Immature natural killer cell (primary cell): ENCODE data around the gene GNB1. TPM values are rescaled to one million over a fixed set of nuclear protein-coding genes. Genes with fewer than 3 reads are reported as not detected.

Experiments
- DNase-seq, 3 donors: peaks; one replicate each; pipeline ENCODE4 v3.0.0; 2022; ENCODE audit warnings: mixed read lengths in 1 of 3
- H3K27ac Mint-ChIP-seq, 6 donors: one replicate each; pipeline ENCODE4 v1.8.0; 2020; ENCODE audit warnings: mixed read lengths in 6 of 6, mild to moderate bottlenecking in 5 of 6, inconsistent platforms in 4 of 6, moderate library complexity in 3 of 6
- H3K27me3 Mint-ChIP-seq, 3 donors: one replicate each; pipeline ENCODE4 v1.8.0; 2020 to 2021; ENCODE audit warnings: low read depth in 3 of 3, mild to moderate bottlenecking in 3 of 3, mixed read lengths in 3 of 3, moderate library complexity in 3 of 3, inconsistent platforms in 1 of 3
- H3K36me3 Mint-ChIP-seq, 3 donors: one replicate each; pipeline ENCODE4 v1.8.0; 2020; ENCODE audit warnings: mixed read lengths in 3 of 3, inconsistent platforms in 2 of 3, mild to moderate bottlenecking in 2 of 3
- H3K4me1 Mint-ChIP-seq, 2 donors: one replicate each; pipeline ENCODE4 v1.8.0; 2020; ENCODE audit warnings: inconsistent platforms in 2 of 2, mild to moderate bottlenecking in 2 of 2, mixed read lengths in 2 of 2, moderate library complexity in 1 of 2
- H3K4me3 Mint-ChIP-seq, 5 donors: one replicate each; pipeline ENCODE4 v1.8.0; 2020; ENCODE audit warnings: mild to moderate bottlenecking in 5 of 5, mixed read lengths in 5 of 5, inconsistent platforms in 3 of 5, moderate library complexity in 3 of 5
- H3K9me3 Mint-ChIP-seq, 6 donors: one replicate each; pipeline ENCODE4 v1.8.0; 2020; ENCODE audit warnings: mild to moderate bottlenecking in 6 of 6, mixed read lengths in 6 of 6, inconsistent platforms in 4 of 6, moderate library complexity in 3 of 6
- polyA plus RNA-seq, 3 donors: library from polyadenylated mRNA; unstranded; fragments of 300-500 nt; fragmentation: Illumina TruSeq; gene quantifications; one replicate each; pipeline ENCODE4 v1.2.3, GENCODE V29; 2021

The GNB1 gene
- polyA plus RNA-seq, 3 donors from 2014 or later: 53.4 to 111 (median 98.7) TPM

DNA sequence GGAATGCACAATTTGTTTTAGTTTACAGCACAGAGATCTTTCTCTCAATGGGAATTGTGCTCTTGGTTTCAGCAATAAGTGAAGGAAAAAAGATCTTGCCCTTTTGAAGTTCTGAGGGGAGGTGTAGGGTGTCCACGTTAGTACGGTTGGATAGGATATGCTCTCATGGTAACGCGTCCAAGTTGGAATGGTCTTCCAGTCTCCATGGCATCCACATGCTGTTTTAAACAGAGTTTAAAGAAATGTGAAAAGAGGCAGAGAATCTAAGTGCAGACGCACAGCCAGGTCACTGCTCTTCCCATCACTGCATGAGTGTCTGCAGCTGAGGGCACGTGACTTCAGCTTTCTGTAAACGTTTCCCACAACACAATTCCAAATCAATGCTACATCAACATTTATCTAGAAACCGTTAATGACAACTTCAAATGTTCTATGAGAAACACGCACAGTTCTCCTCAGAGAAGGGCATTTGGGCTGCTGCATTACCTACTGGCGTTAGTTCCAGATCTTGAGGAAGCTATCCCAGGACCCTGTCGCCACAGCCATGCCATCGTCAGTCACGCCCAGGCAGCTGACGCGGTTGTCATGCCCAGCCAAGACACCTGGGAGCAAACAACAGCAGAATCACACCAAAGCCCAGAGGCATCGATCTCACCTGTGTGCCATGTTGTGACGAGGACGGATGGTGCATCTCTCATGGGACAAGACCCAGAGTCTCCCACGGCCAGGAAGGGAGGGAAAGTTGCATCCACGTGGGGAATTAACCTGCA lies 103.9 kb downstream of the GNB1 start:
- H3K4me1 Mint-ChIP-seq: peaks cover 16 to 17% of the 10 kb centered on the region in 2 donors
- no peak for DNase-seq
- H3K27ac Mint-ChIP-seq: peak overlapping the region in 4 of 6 donors; percentile 4 to 57 (median 36)
- no peak overlapping the region for H3K4me3 Mint-ChIP-seq
- H3K27me3 Mint-ChIP-seq: peaks cover 0 to 9% (median 8%) of the 10 kb centered on the region in 3 donors
- no peaks in the 10 kb centered on the region for H3K9me3 Mint-ChIP-seq
- peaks cover 18 to 38% (median 19%) of the 10 kb centered on the region in 3 donors for H3K36me3 Mint-ChIP-seq

DNA sequence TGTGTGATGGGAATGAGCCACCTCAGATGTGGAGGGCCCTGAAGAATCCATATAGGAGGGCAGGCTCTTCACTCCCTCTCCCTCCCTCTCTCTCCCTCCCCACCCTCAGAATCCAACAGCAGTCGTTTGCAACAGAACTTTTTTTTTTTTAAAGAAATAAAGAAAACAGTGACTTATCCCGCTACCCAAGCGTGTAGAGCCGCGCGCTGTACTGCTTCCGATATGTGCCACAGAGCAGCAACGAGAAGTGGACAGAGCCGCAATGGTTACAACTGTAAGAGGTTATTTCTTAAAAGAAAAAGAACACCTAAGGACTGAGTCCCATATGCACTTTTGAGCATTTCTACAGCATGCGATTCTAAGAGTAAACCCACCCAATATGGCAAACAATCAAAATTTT lies 105.2 kb downstream of the GNB1 start:
- H3K4me3 Mint-ChIP-seq: no peak overlapping the region
- H3K36me3 Mint-ChIP-seq: peaks cover 17 to 31% (median 19%) of the 10 kb centered on the region in 3 donors
- peaks cover 27 to 30% of the 10 kb centered on the region in 2 donors for H3K4me1 Mint-ChIP-seq
- DNase-seq: no peak
- H3K27me3 Mint-ChIP-seq: peaks cover 0 to 9% (median 8%) of the 10 kb centered on the region in 3 donors
- H3K9me3 Mint-ChIP-seq: no peaks in the 10 kb centered on the region
- peak overlapping the region in 2 of 6 donors; percentile 46 to 55 for H3K27ac Mint-ChIP-seq

DNA sequence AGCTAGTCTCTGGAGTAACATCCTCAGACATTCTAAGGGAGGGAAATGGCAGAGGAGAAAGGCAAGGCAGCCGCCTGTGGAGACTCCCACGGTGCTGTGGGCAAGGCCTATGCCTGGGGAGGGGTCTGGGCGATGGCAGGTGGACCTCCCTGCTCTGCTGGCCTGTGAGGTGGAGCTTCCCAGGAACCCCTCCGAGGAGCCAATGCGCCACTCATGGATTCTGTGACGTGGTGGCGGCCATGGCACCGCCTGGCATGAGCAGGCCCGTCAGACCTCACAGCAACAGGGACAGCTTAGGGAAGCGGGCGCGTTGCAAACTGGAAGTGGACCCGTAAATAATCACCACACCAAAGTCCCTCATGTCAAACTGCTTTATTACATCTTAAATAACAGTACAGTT lies 106.0 kb downstream of the GNB1 start:
- no peak overlapping the region for H3K4me3 Mint-ChIP-seq
- peaks cover 3 to 13% (median 13%) of the 10 kb centered on the region in 3 donors for H3K27me3 Mint-ChIP-seq
- H3K36me3 Mint-ChIP-seq: peaks cover 17 to 27% (median 19%) of the 10 kb centered on the region in 3 donors
- no peaks in the 10 kb centered on the region for H3K9me3 Mint-ChIP-seq
- peaks cover 33 to 37% of the 10 kb centered on the region in 2 donors for H3K4me1 Mint-ChIP-seq
- no peak for DNase-seq
- peak overlapping the region in 5 of 6 donors; percentile 7 to 73 (median 46) for H3K27ac Mint-ChIP-seq

DNA sequence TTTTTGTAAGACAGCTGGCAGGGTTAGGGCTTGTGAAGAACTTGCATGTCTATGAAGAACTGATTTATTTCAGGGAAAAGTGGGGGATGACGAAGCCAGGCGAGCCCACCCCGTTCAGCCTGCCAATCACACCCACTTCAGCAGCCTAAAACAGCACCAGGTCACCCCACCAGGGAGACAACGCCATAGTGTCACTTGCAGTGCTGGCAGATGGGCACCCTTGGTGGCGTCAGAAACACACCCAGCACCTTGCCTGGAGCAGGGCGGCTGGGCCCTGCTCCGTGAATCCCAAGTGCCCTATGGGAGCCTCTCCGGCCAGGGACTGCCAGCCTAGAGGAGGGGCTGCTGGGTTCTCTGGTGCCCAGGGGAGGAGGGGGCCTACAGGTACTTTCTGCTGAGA lies 107.6 kb downstream of the GNB1 start:
- H3K9me3 Mint-ChIP-seq: no peaks in the 10 kb centered on the region
- H3K4me3 Mint-ChIP-seq: peak overlapping the region; percentile 59 to 71 (median 67)
- peaks cover 42% of the 10 kb centered on the region in 2 donors for H3K4me1 Mint-ChIP-seq
- H3K27ac Mint-ChIP-seq: peak overlapping the region; percentile 89 to 98 (median 94)
- H3K36me3 Mint-ChIP-seq: peaks cover 12 to 18% (median 13%) of the 10 kb centered on the region in 3 donors
- peaks cover 4 to 17% (median 13%) of the 10 kb centered on the region in 3 donors for H3K27me3 Mint-ChIP-seq
- no peak for DNase-seq

DNA sequence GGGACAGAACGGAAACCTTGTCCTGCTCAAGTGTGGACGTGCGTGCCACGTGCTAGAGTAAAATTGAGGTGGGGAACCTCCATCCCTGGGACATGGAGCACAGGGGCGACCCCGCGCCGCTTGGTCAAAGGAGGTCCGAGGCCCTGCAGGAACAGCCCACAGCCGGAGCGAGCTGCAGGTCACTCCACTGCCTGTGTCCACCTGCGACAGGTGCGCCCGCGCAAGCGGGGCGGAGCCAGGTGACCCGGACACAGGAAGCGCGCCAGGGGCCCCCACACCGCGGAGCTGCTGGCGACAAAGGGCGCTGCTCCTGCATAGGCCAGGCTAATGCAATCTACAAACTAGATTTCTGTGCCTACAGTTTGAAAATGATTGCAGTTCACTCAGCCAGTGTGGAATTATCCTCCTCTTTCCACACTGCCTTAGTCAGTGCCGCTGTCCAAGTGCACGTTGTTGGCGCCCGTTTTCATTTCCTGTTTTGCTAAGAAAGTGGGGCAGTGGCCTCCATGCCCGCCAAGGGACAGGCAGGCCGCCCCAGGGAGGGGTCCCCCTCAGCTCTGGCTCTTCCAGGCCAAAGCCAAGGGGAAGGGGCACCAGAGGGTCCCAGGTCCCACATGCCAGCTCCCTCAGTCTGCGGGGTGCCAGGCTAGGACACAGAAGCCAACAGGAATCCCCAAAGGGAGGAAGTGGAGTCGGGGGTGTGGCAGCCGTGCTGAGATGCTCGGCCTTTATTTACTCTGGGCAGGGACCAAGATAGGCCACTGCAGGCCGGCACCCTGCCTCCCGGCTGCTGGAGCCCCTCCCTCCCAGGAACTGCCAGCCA lies 108.3 kb downstream of the GNB1 start:
- Mint-ChIP-seq H3K9me3 (no peaks in the 10 kb centered on the region), H3K4me1 (peaks cover 44% of the 10 kb centered on the region in 2 donors), H3K27ac (peak overlapping the region; percentile 89 to 98 (median 94)), H3K36me3 (peaks cover 12 to 16% (median 13%) of the 10 kb centered on the region in 3 donors), H3K27me3 (peaks cover 4 to 16% (median 13%) of the 10 kb centered on the region in 3 donors), H3K4me3 (peak overlapping the region; percentile 59 to 71 (median 60))
- DNase-seq: peak; percentile 26 to 33 (median 28)

DNA sequence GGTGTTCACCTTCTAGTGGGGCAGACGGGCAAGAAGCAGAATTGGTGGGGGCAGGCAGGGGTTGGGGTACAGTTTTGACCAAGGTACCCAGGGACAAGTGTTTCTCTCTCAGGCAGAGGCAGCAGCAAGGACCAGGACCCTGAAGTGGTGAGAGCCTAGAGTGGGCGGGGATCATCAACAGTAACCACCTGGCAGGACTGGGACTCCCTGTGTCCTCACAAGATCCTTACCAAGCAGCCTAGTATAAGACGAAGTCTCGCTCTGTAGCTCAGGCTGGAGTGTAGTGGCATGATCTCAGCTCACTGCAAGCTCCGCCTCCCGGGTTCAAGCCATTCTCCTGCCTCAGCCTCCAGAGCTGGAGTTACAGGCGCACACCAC lies 109.4 kb downstream of the GNB1 start:
- Mint-ChIP-seq H3K27me3 (peaks cover 4 to 16% (median 16%) of the 10 kb centered on the region in 3 donors), H3K4me3 (peak overlapping the region; percentile 84 to 89 (median 87)), H3K27ac (peak overlapping the region; percentile 96 to 99 (median 98)), H3K36me3 (peaks cover 1 to 5% (median 2%) of the 10 kb centered on the region in 3 donors), H3K9me3 (no peaks in the 10 kb centered on the region), H3K4me1 (peaks cover 54% of the 10 kb centered on the region in 2 donors)
- no peak for DNase-seq

DNA sequence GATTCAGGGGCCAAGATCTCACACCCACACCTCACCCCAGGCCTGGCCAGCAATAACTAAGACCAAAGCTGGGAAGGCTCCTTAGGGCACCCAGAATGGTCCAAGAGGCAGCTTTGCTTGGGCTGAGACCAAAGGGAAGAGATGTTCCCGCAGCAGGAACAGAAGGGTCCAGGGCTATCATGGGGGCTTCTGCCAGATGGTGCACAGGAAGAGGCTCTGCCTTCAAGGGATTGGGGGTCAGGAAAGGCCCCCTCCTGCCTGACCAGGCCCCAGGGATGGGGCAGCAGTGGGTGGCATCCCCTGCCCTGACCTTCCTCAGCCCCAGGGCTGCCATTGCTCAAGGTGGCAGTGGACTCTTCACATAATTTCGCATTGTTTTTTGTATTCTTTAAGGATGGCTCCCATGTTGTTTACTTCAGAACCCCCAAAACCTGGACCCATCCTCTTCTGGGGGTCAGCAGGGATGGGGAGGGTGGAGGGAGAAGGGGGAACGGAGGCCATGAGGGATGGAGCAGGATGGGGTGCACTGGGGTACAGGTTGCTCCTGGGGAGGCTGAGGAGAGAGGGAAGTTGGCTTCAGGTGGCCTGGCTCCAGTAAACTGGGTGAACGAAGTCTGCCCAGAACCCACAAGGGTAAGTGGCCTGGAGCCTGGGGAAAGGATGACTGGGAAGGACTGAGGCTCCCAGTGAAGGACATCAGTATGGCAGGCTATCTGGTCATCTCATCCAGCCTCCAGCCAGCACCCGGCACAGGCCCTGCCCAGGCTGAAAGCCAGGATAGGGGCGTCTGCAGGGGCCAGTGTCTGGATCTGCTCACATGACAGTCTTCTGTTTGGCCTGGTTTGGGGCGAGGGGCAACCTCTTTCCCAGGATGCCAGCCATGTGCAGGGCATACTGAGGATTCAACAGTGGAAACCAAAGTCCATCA lies 110.0 kb downstream of the GNB1 start:
- peaks cover 4 to 16% (median 16%) of the 10 kb centered on the region in 3 donors for H3K27me3 Mint-ChIP-seq
- H3K4me3 Mint-ChIP-seq: peak overlapping the region; percentile 84 to 89 (median 87)
- peak overlapping the region; percentile 96 to 99 (median 98) for H3K27ac Mint-ChIP-seq
- H3K4me1 Mint-ChIP-seq: peaks cover 59 to 60% of the 10 kb centered on the region in 2 donors
- no peaks in the 10 kb centered on the region for H3K9me3 Mint-ChIP-seq
- no peaks in the 10 kb centered on the region for H3K36me3 Mint-ChIP-seq
- peak in 1 of 3 donors; percentile 11 for DNase-seq

DNA sequence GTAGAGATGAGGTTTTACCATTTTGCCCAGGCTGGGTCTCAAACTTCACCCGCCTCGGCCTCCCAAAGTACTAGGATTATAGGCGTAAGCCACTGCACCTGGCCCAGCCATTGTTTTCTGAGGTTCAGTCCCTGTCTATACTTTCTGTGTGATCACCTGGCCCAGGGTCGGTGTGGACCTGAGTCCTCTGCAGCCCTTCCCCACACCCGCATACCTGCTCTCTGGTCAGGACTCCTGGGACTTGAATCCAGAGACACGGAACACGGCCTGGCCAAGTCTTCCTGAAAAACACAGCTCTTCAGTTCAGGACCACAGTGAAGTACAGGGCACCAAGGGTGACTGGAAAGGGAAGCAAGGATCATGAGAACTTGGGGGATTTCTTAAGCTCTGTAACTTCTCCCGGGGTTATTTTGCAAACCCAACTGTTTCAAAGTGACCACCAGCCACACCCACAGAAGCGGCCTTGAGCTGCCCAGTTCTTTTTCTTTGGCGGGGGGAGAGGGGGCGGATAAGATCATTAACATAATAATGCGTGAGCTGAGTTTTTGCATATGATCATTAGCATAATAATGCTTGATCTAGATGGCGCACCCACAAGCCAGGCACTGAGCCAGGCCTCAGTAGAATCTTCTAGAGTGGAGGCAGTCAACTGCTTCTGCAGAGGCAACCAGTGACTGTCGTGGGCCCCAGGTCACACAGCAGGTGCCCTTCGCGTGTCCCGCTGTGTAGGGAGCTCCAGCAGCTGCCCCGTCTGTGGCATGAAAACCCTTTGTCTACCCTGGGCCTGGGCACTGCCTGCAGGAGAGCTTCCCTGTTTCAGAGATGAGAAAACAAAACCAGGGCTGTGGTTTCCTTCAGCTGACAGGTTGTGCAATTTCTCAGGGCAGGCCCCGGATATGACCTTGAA lies 110.9 kb downstream of the GNB1 start:
- H3K9me3 Mint-ChIP-seq: no peaks in the 10 kb centered on the region
- H3K4me1 Mint-ChIP-seq: peaks cover 67 to 69% of the 10 kb centered on the region in 2 donors
- H3K36me3 Mint-ChIP-seq: no peaks in the 10 kb centered on the region
- peak overlapping the region; percentile 96 to 99 (median 98) for H3K27ac Mint-ChIP-seq
- H3K4me3 Mint-ChIP-seq: peak overlapping the region; percentile 84 to 89 (median 87)
- peaks cover 4 to 16% (median 16%) of the 10 kb centered on the region in 3 donors for H3K27me3 Mint-ChIP-seq
- peak; percentile 82 to 83 (median 82) for DNase-seq

DNA sequence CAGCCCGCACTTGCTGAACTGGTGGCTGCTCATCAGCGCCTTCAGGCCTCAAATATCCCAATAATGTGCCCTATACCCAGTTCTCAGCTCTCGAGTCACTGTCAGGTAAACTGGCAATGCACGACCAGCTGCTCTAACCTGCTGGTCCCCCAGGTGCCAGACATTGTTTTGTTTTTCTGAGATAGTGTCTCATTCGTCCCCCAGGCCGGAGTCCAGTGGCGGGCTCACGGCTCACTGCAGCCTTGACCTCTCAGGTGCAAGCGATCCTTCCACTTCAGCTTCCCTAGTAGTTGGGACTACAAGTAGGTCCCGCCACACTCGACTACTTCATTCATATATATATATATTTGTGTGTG lies 111.6 kb downstream of the GNB1 start:
- no peak for DNase-seq
- no peaks in the 10 kb centered on the region for H3K9me3 Mint-ChIP-seq
- H3K4me3 Mint-ChIP-seq: peak overlapping the region; percentile 84 to 89 (median 87)
- peaks cover 69 to 70% of the 10 kb centered on the region in 2 donors for H3K4me1 Mint-ChIP-seq
- H3K27me3 Mint-ChIP-seq: peaks cover 4 to 16% (median 16%) of the 10 kb centered on the region in 3 donors
- no peaks in the 10 kb centered on the region for H3K36me3 Mint-ChIP-seq
- H3K27ac Mint-ChIP-seq: peak overlapping the region; percentile 96 to 99 (median 98)

DNA sequence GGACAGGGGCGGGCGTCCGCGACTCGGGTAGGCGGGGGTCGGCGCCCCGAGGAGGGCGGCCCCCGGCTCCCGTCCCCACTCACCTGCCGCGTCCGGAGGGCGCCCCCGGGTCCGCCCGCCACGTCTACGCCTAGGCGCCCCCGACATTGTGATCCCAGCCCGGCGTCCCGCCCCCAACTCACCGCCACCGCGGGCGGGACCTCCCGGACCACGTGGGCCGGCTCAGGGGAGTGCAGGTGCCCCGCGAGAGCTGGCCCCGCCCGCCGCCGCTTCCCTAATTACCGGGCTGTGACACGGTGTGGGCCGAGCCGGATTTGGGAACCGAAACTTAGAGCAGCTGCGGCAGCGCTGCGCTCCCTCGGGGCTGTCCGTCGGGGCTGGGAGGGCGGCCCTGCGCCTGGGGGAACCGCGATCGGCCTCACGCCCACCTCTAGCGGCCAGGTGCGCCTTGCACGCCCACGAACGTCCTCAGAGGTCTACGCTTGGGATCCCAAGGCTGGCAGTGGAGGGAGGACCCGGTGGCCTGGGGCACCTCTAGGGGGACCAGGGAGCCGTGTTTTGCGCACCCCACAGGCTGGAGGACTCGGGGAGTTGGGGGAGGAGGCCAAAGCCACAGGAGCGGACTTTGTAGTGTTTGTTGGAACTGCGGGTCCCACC lies 112.1 kb downstream of the GNB1 start:
- no peaks in the 10 kb centered on the region for H3K36me3 Mint-ChIP-seq
- H3K4me1 Mint-ChIP-seq: peaks cover 69 to 70% of the 10 kb centered on the region in 2 donors
- peak overlapping the region; percentile 84 to 89 (median 87) for H3K4me3 Mint-ChIP-seq
- H3K9me3 Mint-ChIP-seq: no peaks in the 10 kb centered on the region
- DNase-seq: peak; percentile 67 to 72 (median 71)
- H3K27me3 Mint-ChIP-seq: peaks cover 6 to 16% (median 16%) of the 10 kb centered on the region in 3 donors
- peak overlapping the region; percentile 96 to 99 (median 98) for H3K27ac Mint-ChIP-seq

DNA sequence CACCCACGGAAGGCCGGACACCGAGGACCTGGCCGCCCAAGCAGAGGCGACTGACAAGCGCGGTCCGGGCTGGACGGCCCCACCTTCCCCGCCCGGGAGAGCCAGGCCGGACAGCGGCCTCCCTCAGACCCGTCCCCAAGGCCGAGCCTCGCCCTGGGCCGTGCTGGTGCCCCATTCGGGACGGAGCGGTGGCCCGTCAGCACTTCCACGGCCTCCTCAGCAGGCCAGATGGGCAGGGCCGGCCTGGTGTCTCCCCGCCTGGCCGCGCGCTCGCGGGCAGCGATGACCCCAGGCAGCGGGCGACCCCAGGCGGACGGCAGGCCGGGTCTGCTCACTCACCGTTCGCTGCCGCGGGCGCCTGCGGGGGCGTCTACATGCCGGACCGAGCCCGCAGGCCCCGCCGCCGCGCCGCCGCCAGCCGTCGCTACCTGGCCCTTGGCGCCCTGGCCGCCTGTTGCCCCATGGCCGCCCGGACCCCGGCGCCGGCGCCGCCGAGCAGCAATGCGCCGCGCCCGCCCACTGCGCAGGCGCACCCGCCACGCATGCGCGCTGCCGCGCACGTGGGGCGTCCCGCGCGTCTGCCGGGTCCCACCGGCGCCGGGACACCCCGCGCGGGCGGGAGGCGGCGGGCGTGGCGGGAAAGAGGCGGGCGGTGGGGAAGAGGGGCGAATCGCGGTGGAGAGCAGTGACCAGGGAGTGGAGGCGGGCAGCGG lies 112.8 kb downstream of the GNB1 start, which contains the start of gene NADK:
TSS of gene NADK (minus strand) at position 521 of the 713 bp plus-strand sequence. CDS start 13,064 bp downstream, outside the sequence.
- peak; percentile 81 to 86 (median 83) for DNase-seq
- H3K4me1 Mint-ChIP-seq: peaks cover 64 to 65% of the 10 kb centered on the region in 2 donors
- no peaks in the 10 kb centered on the region for H3K9me3 Mint-ChIP-seq
- peak within 1 kb of the TSS; percentile 96 to 99 (median 98) for H3K27ac Mint-ChIP-seq
- no peaks in the 10 kb centered on the region for H3K36me3 Mint-ChIP-seq
- peaks cover 6 to 13% (median 10%) of the 10 kb centered on the region in 3 donors for H3K27me3 Mint-ChIP-seq
- peak within 1 kb of the TSS; percentile 86 to 92 (median 89) for H3K4me3 Mint-ChIP-seq
